ENCODE measurements around the gene NTM. TPM values are rescaled to one million over a fixed set of nuclear protein-coding genes. Genes with fewer than 3 reads are reported as not detected.

Gene NTM
- total RNA-seq, 1 experiment from 2014 or later, result not detected

- Histone ChIP-seq H4K20me1 (ENCODE audit: insufficient read depth) (no peaks in the 10 kb centered on the region), H3K9ac (ENCODE audit: low read length) (no peak overlapping the region), H3K27me3 (ENCODE audit: insufficient read depth, low read length) (no peaks in the 10 kb centered on the region), H3K36me3 (ENCODE audit: control insufficient read depth in 1 of 2, insufficient read depth in 2 of 2, low read length in 2 of 2) (no peaks in the 10 kb centered on the region), H2AFZ (ENCODE audit: low read depth, low read length, poor library complexity, severe bottlenecking) (no peak overlapping the region), H3K79me2 (ENCODE audit: insufficient read depth, low read length) (no peaks in the 10 kb centered on the region), H3K4me2 (ENCODE audit: low read length) (no peak overlapping the region), H3K9me2 (ENCODE audit: insufficient read depth) (no peaks in the 10 kb centered on the region), H3K9me3 (ENCODE audit: control insufficient read depth in 1 of 2, insufficient read depth in 1 of 2, low read depth in 1 of 2, low read length in 2 of 2) (peaks cover 0 to 37% of the 10 kb centered on the region in 2 experiments; a peak in 2 of 4 replicates), H3K4me3 (replicated peaks in 1 of 2; ENCODE audit: low read depth in 1 of 2, low read length in 2 of 2) (no peak overlapping the region), H3K4me1 (ENCODE audit: control insufficient read depth in 1 of 2, insufficient read depth in 2 of 2, low read length in 2 of 2) (no peaks in the 10 kb centered on the region), H3K27ac (ENCODE audit: low read depth, low read length) (no peak overlapping the region)
- intact Hi-C loops (cut with micrococcal nuclease), result no loop called here
- TF ChIP-seq EZH2 (IDR thresholded peaks at IDR 0.05) (no peak), ZBTB33 (IDR thresholded peaks at IDR 0.05; ENCODE audit: extremely low read depth, insufficient replicate concordance, low read length) (no peak), YY1 (IDR thresholded peaks at IDR 0.05; ENCODE audit: extremely low read depth, insufficient replicate concordance, low read depth, low read length) (no peak)
- ChIA-PET RAD21 (ENCODE audit: low non-redundant PET in 1 of 2, low total read pairs in 2 of 2, uncharacterized antibody in 2 of 2, unreplicated experiment in 2 of 2) (no interaction called here), CTCF (no interaction called here), POLR2A (no interaction called here)
- no peak for DNase-seq (ENCODE audit: low read depth, low spot score)
- BruUV-seq (replicated peaks), result no TSS peak
- ATAC-seq, result no peak
These were observed 772.1 kb downstream of the NTM start for GRCh38 chr11:132142554-132142953.

GRCh38 chr11:132147464-132147863 lies 777.0 kb downstream of the NTM start:
- Histone ChIP-seq H3K9me3 (ENCODE audit: control insufficient read depth in 1 of 2, insufficient read depth in 1 of 2, low read depth in 1 of 2, low read length in 2 of 2) (peaks cover 8 to 29% of the 10 kb centered on the region in 2 experiments; a peak in 2 of 4 replicates), H2AFZ (ENCODE audit: low read depth, low read length, poor library complexity, severe bottlenecking) (no peak overlapping the region), H3K27me3 (ENCODE audit: insufficient read depth, low read length) (no peaks in the 10 kb centered on the region), H3K4me2 (ENCODE audit: low read length) (no peak overlapping the region), H4K20me1 (ENCODE audit: insufficient read depth) (no peaks in the 10 kb centered on the region), H3K27ac (ENCODE audit: low read depth, low read length) (no peak overlapping the region), H3K36me3 (ENCODE audit: control insufficient read depth in 1 of 2, insufficient read depth in 2 of 2, low read length in 2 of 2) (no peaks in the 10 kb centered on the region), H3K79me2 (ENCODE audit: insufficient read depth, low read length) (no peaks in the 10 kb centered on the region), H3K4me3 (replicated peaks in 1 of 2; ENCODE audit: low read depth in 1 of 2, low read length in 2 of 2) (no peak overlapping the region), H3K9ac (ENCODE audit: low read length) (no peak overlapping the region), H3K9me2 (ENCODE audit: insufficient read depth) (no peaks in the 10 kb centered on the region), H3K4me1 (ENCODE audit: control insufficient read depth in 1 of 2, insufficient read depth in 2 of 2, low read length in 2 of 2) (no peaks in the 10 kb centered on the region)
- ChIA-PET CTCF (no interaction called here), POLR2A (no interaction called here), RAD21 (ENCODE audit: low non-redundant PET in 1 of 2, low total read pairs in 2 of 2, uncharacterized antibody in 2 of 2, unreplicated experiment in 2 of 2) (no interaction called here)
- intact Hi-C loops (cut with micrococcal nuclease), result no loop called here
- no TSS peak for BruUV-seq (replicated peaks)
- ATAC-seq (no peak), DNase-seq (ENCODE audit: low read depth, low spot score) (no peak)
- TF ChIP-seq TCF7L2 (IDR thresholded peaks at IDR 0.05; ENCODE audit: borderline replicate concordance, extremely low read depth, insufficient read depth, insufficient read length) (no peak), ELF1 (IDR thresholded peaks at IDR 0.05; ENCODE audit: borderline replicate concordance, low read depth) (no peak), SRF (IDR thresholded peaks at IDR 0.05; ENCODE audit: low read depth) (no peak), EZH2phosphoT487 (IDR thresholded peaks at IDR 0.05; ENCODE audit: borderline replicate concordance) (no peak), ZFX (IDR thresholded peaks at IDR 0.05) (no peak), POLR2A (IDR thresholded peaks at IDR 0.05; ENCODE audit: borderline replicate concordance, extremely low read depth, insufficient read depth, insufficient read length) (no peak), ZBTB33 (IDR thresholded peaks at IDR 0.05; ENCODE audit: extremely low read depth, insufficient replicate concordance, low read length) (no peak), CBX3 (IDR thresholded peaks at IDR 0.05; ENCODE audit: low read depth) (no peak), REST (IDR thresholded peaks at IDR 0.05; ENCODE audit: low read depth) (no peak), ATF3 (IDR thresholded peaks at IDR 0.05) (no peak)

Data from HCT116 (cell line).